H1 (cell line): ENCODE results near the gene UTS2R. TPM values are rescaled to one million over a fixed set of nuclear protein-coding genes. Genes with fewer than 3 reads are reported as not detected.

Experiments
- polyA plus RNA-seq, 7 experiments: library from polyadenylated mRNA; depleted of rRNA in 3 of 7; stranded (reverse) in 5 of 7; unstranded in 2 of 7; fragments of >200 nt in 5 of 7; fragments of 200-250 nt in 2 of 7; gene quantifications; 1 replicate in 5 of 7; 2 replicates in 1 of 7; 4 replicates in 1 of 7; pipeline versions ENCODE4 v1.2.1 to v1.2.3, GENCODE V29; 2011 to 2013; ENCODE audit warnings: missing spikeins in 2 of 7, mixed read lengths in 2 of 7
- total RNA-seq: library from RNA; stranded (reverse); fragmentation: NEBNext Ultra II Directional; extraction: Animal tissue kit (Norgen Biotek cat#: 25700); gene quantifications from 2 replicates; pipeline ENCODE4 v1.2.1, GENCODE V29; 2021
- TF ChIP-seq, protein P1 (sequence below): fragments of 300-600 bp; sonication (generic); IDR thresholded peaks from 2 replicates; pipeline ENCODE4 v1.7.1; 2012; ENCODE audit warnings: low read length, moderate library complexity, mild to moderate bottlenecking, inconsistent platforms; ENCODE audit not compliant: insufficient replicate concordance

Gene UTS2R
- total and polyA plus RNA-seq, 2 of the 8 experiments (the other 6 are each of a cell fraction or from before 2014, with no cell fraction given), result 0.27 TPM; not detected in 1

DNA sequence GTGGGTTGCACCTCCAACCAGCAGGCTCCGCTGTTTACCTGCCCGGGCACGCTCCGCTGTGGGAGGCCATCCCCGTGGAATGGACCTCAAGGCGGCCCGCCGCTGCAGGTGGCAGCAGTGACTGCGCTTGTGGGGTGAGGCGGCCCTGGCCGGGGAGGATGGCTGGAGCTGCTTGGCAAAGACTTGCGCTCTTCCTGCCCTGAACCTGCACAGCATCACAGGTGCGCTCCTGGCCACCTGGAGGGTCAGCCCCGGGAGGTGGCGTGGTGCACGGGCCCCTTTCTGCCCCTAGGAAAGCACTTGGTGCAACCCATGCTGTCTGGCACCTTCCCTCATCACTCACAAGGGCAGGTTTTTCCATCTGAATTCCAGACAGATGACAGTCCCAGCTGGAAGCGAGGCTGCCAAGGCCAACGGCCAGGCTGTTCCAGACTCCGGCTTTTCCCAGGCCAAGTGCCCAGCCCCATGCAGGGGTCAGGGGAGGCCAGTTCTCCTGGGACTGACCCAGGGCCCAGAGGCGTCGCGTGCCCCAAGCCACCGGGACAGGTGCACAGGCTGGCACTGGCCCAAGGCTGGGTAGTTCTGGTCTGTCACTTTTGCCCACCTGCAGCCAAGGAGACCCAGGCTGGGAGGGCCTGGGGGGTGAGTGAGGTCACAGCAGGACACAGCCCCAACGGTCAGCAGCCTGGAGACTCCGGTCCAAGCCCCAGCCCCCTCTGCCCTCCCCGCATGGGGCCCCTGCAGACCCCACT lies 13.3 kb downstream of the UTS2R start (continued):
- TF ChIP-seq, protein P1, sequence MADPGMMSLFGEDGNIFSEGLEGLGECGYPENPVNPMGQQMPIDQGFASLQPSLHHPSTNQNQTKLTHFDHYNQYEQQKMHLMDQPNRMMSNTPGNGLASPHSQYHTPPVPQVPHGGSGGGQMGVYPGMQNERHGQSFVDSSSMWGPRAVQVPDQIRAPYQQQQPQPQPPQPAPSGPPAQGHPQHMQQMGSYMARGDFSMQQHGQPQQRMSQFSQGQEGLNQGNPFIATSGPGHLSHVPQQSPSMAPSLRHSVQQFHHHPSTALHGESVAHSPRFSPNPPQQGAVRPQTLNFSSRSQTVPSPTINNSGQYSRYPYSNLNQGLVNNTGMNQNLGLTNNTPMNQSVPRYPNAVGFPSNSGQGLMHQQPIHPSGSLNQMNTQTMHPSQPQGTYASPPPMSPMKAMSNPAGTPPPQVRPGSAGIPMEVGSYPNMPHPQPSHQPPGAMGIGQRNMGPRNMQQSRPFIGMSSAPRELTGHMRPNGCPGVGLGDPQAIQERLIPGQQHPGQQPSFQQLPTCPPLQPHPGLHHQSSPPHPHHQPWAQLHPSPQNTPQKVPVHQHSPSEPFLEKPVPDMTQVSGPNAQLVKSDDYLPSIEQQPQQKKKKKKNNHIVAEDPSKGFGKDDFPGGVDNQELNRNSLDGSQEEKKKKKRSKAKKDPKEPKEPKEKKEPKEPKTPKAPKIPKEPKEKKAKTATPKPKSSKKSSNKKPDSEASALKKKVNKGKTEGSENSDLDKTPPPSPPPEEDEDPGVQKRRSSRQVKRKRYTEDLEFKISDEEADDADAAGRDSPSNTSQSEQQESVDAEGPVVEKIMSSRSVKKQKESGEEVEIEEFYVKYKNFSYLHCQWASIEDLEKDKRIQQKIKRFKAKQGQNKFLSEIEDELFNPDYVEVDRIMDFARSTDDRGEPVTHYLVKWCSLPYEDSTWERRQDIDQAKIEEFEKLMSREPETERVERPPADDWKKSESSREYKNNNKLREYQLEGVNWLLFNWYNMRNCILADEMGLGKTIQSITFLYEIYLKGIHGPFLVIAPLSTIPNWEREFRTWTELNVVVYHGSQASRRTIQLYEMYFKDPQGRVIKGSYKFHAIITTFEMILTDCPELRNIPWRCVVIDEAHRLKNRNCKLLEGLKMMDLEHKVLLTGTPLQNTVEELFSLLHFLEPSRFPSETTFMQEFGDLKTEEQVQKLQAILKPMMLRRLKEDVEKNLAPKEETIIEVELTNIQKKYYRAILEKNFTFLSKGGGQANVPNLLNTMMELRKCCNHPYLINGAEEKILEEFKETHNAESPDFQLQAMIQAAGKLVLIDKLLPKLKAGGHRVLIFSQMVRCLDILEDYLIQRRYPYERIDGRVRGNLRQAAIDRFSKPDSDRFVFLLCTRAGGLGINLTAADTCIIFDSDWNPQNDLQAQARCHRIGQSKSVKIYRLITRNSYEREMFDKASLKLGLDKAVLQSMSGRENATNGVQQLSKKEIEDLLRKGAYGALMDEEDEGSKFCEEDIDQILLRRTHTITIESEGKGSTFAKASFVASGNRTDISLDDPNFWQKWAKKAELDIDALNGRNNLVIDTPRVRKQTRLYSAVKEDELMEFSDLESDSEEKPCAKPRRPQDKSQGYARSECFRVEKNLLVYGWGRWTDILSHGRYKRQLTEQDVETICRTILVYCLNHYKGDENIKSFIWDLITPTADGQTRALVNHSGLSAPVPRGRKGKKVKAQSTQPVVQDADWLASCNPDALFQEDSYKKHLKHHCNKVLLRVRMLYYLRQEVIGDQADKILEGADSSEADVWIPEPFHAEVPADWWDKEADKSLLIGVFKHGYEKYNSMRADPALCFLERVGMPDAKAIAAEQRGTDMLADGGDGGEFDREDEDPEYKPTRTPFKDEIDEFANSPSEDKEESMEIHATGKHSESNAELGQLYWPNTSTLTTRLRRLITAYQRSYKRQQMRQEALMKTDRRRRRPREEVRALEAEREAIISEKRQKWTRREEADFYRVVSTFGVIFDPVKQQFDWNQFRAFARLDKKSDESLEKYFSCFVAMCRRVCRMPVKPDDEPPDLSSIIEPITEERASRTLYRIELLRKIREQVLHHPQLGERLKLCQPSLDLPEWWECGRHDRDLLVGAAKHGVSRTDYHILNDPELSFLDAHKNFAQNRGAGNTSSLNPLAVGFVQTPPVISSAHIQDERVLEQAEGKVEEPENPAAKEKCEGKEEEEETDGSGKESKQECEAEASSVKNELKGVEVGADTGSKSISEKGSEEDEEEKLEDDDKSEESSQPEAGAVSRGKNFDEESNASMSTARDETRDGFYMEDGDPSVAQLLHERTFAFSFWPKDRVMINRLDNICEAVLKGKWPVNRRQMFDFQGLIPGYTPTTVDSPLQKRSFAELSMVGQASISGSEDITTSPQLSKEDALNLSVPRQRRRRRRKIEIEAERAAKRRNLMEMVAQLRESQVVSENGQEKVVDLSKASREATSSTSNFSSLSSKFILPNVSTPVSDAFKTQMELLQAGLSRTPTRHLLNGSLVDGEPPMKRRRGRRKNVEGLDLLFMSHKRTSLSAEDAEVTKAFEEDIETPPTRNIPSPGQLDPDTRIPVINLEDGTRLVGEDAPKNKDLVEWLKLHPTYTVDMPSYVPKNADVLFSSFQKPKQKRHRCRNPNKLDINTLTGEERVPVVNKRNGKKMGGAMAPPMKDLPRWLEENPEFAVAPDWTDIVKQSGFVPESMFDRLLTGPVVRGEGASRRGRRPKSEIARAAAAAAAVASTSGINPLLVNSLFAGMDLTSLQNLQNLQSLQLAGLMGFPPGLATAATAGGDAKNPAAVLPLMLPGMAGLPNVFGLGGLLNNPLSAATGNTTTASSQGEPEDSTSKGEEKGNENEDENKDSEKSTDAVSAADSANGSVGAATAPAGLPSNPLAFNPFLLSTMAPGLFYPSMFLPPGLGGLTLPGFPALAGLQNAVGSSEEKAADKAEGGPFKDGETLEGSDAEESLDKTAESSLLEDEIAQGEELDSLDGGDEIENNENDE, result no peak
- TF ChIP-seq, all 59 proteins: peak for 1
